Astrocyte (in vitro differentiated cells and primary cell): Measurements from ENCODE around the gene MDFI. TPM values are rescaled to one million over a fixed set of nuclear protein-coding genes. Genes with fewer than 3 reads are reported as not detected.

ENCODE experiments used
- DNase-seq: peaks from one replicate; pipeline ENCODE4 v3.0.0-alpha.2; 2010; ENCODE audit warnings: low read depth
- FAIRE-seq: peaks from 2 replicates; lab custom pipeline; 2011; peaks lifted over from hg19 to GRCh38; lab: Jason Lieb, UNC
- H2AFZ ChIP-seq: 2 replicates; pipeline ENCODE4 v1.6.0; 2012; ENCODE audit warnings: low read depth, low read length, inconsistent platforms
- H3K27ac ChIP-seq: 2 replicates; pipeline ENCODE4 v1.5.1; 2011; ENCODE audit warnings: low read depth, low read length, inconsistent platforms
- H3K27me3 ChIP-seq: 2 replicates; pipeline ENCODE4 v1.6.0; 2011; ENCODE audit warnings: low read length, inconsistent platforms; ENCODE audit not compliant: insufficient read depth
- H3K36me3 ChIP-seq: 2 replicates; pipeline ENCODE4 v1.5.1; 2011; ENCODE audit warnings: low read length, inconsistent platforms; ENCODE audit not compliant: insufficient read depth
- H3K4me1 ChIP-seq: 2 replicates; pipeline ENCODE4 v1.5.1; 2011; ENCODE audit warnings: low read length, inconsistent platforms; ENCODE audit not compliant: insufficient read depth
- H3K4me2 ChIP-seq: 2 replicates; pipeline ENCODE4 v1.6.0; 2012; ENCODE audit warnings: low read length, inconsistent platforms
- H3K4me3 ChIP-seq: 2 replicates; pipeline ENCODE4 v1.5.1; 2011; ENCODE audit warnings: low read depth, mild to moderate bottlenecking, low read length, inconsistent platforms; ENCODE audit not compliant: insufficient read depth
- H3K79me2 ChIP-seq: 2 replicates; pipeline ENCODE4 v1.6.0; 2012; ENCODE audit warnings: mild to moderate bottlenecking, low read length, inconsistent platforms; ENCODE audit not compliant: insufficient read depth
- H3K9ac ChIP-seq: 2 replicates; pipeline ENCODE4 v1.6.0; 2012; ENCODE audit warnings: mild to moderate bottlenecking, low read length, inconsistent platforms
- H3K9me3 ChIP-seq: 2 replicates; pipeline ENCODE4 v1.5.1; 2012; ENCODE audit warnings: low read depth, mild to moderate bottlenecking, low read length, inconsistent platforms; ENCODE audit not compliant: insufficient read depth
- H4K20me1 ChIP-seq: 2 replicates; pipeline ENCODE4 v1.6.0; 2012; ENCODE audit warnings: low read length, inconsistent platforms; ENCODE audit not compliant: insufficient read depth
- H3K27ac Mint-ChIP-seq: one replicate; pipeline ENCODE4 v1.8.0; 2021; ENCODE audit warnings: mild to moderate bottlenecking, mixed read lengths; ENCODE audit not compliant: unreplicated experiment
- H3K27me3 Mint-ChIP-seq: one replicate; pipeline ENCODE4 v1.8.0; 2021; ENCODE audit warnings: low read depth, mixed read lengths; ENCODE audit not compliant: unreplicated experiment
- H3K36me3 Mint-ChIP-seq: one replicate; pipeline ENCODE4 v1.8.0; 2021; ENCODE audit warnings: low read depth, mixed read lengths; ENCODE audit not compliant: unreplicated experiment
- H3K4me1 Mint-ChIP-seq: one replicate; pipeline ENCODE4 v1.8.0; 2021; ENCODE audit warnings: low read depth, mixed read lengths; ENCODE audit not compliant: unreplicated experiment
- H3K4me3 Mint-ChIP-seq: one replicate; pipeline ENCODE4 v1.8.0; 2021; ENCODE audit warnings: mild to moderate bottlenecking, moderate library complexity, mixed read lengths; ENCODE audit not compliant: unreplicated experiment
- H3K9me3 Mint-ChIP-seq: one replicate; pipeline ENCODE4 v1.8.0; 2021; ENCODE audit warnings: mild to moderate bottlenecking, mixed read lengths; ENCODE audit not compliant: unreplicated experiment
- EZH2 ChIP-seq: IDR thresholded peaks from 2 replicates; pipeline ENCODE4 v1.6.1; 2012; ENCODE audit warnings: mild to moderate bottlenecking, low read length, inconsistent platforms; ENCODE audit not compliant: insufficient read depth
- total RNA-seq: library from RNA; stranded (reverse); gene quantifications from 2 replicates; pipeline ENCODE4 v1.2.1, GENCODE V29; 2021
- TF ChIP-seq, protein P1 (sequence below): IDR thresholded peaks from 2 replicates; pipeline ENCODE4 v1.5.1; 2011; ENCODE audit warnings: low read depth, mild to moderate bottlenecking, inconsistent platforms, low read length, moderate library complexity; ENCODE audit not compliant: insufficient read depth

Gene MDFI
- total RNA-seq, 1 donor from 2014 or later = 144 TPM

DNA sequence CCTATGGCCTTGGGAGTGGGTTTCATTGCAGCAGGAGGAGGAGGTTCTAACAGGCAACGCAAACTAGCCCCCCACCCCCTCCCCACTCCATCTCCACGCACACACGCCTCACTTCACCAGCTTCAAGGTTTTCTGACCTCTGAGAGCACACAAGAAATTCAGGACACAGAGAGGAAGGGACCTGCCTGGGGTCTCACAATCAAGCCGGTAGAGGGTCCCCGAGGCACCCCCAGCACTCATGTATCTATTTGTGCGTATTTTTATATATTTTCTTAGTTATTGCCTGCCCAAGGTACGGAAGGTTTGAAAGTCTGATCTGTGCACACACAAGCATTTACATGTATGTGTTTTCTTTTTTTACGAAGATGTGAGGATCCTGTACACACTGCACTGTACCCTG lies 16.9 kb downstream of the MDFI start:
- H3K27ac ChIP-seq = no peak overlapping the region
- H3K79me2 ChIP-seq = no peaks in the 10 kb centered on the region
- peaks cover 8% of the 10 kb centered on the region for H3K36me3 Mint-ChIP-seq
- no peak overlapping the region for H3K9ac ChIP-seq
- DNase-seq (no peak), FAIRE-seq (no peak)
- peaks cover 20% of the 10 kb centered on the region for H3K4me1 Mint-ChIP-seq
- H3K4me3 ChIP-seq = no peak overlapping the region
- peaks cover 15% of the 10 kb centered on the region for H4K20me1 ChIP-seq
- peak overlapping the region; percentile 72 for H3K27ac Mint-ChIP-seq
- peaks cover 10% of the 10 kb centered on the region for H3K36me3 ChIP-seq
- H3K9me3 Mint-ChIP-seq = no peaks in the 10 kb centered on the region
- H3K4me2 ChIP-seq = no peak overlapping the region
- H3K27me3 ChIP-seq = peaks cover 6% of the 10 kb centered on the region
- H3K4me3 Mint-ChIP-seq = no peak overlapping the region
- TF ChIP-seq, protein P1, sequence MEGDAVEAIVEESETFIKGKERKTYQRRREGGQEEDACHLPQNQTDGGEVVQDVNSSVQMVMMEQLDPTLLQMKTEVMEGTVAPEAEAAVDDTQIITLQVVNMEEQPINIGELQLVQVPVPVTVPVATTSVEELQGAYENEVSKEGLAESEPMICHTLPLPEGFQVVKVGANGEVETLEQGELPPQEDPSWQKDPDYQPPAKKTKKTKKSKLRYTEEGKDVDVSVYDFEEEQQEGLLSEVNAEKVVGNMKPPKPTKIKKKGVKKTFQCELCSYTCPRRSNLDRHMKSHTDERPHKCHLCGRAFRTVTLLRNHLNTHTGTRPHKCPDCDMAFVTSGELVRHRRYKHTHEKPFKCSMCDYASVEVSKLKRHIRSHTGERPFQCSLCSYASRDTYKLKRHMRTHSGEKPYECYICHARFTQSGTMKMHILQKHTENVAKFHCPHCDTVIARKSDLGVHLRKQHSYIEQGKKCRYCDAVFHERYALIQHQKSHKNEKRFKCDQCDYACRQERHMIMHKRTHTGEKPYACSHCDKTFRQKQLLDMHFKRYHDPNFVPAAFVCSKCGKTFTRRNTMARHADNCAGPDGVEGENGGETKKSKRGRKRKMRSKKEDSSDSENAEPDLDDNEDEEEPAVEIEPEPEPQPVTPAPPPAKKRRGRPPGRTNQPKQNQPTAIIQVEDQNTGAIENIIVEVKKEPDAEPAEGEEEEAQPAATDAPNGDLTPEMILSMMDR = no peak
- TF ChIP-seq EZH2 = no peak
- H3K9me3 ChIP-seq = no peaks in the 10 kb centered on the region
- H2AFZ ChIP-seq = no peak overlapping the region
- H3K4me1 ChIP-seq = peaks cover 12% of the 10 kb centered on the region
- peaks cover 8% of the 10 kb centered on the region for H3K27me3 Mint-ChIP-seq

GRCh38 chr6:41655646-41656001 lies 17.4 kb downstream of the MDFI start:
- peaks cover 8% of the 10 kb centered on the region for H3K36me3 Mint-ChIP-seq
- no peak overlapping the region for H3K27ac ChIP-seq
- no peak overlapping the region for H3K9ac ChIP-seq
- H3K36me3 ChIP-seq = peaks cover 10% of the 10 kb centered on the region
- TF ChIP-seq EZH2 = no peak
- TF ChIP-seq, protein P1 = no peak
- H3K27ac Mint-ChIP-seq = peak overlapping the region; percentile 37
- H3K79me2 ChIP-seq = no peaks in the 10 kb centered on the region
- FAIRE-seq (no peak), DNase-seq (no peak)
- peaks cover 7% of the 10 kb centered on the region for H3K27me3 ChIP-seq
- no peak overlapping the region for H3K4me3 Mint-ChIP-seq
- H3K9me3 ChIP-seq = no peaks in the 10 kb centered on the region
- H4K20me1 ChIP-seq = peaks cover 15% of the 10 kb centered on the region
- H3K4me3 ChIP-seq = no peak overlapping the region
- H3K27me3 Mint-ChIP-seq = peaks cover 12% of the 10 kb centered on the region
- no peaks in the 10 kb centered on the region for H3K9me3 Mint-ChIP-seq
- H2AFZ ChIP-seq = no peak overlapping the region
- H3K4me2 ChIP-seq = peak overlapping the region; percentile 59
- H3K4me1 ChIP-seq = peaks cover 12% of the 10 kb centered on the region
- H3K4me1 Mint-ChIP-seq = peaks cover 20% of the 10 kb centered on the region

- Histone ChIP-seq H3K9ac (no peak overlapping the region), H2AFZ (peak overlapping the region; percentile 26), H3K4me2 (peak overlapping the region; percentile 59), H3K4me1 (peaks cover 12% of the 10 kb centered on the region), H3K36me3 (peaks cover 8% of the 10 kb centered on the region), H3K4me3 (no peak overlapping the region), H4K20me1 (peaks cover 12% of the 10 kb centered on the region), H3K9me3 (no peaks in the 10 kb centered on the region), H3K27ac (no peak overlapping the region), H3K27me3 (peaks cover 7% of the 10 kb centered on the region), H3K79me2 (no peaks in the 10 kb centered on the region)
- Mint-ChIP-seq H3K27me3 (peaks cover 14% of the 10 kb centered on the region), H3K36me3 (peaks cover 8% of the 10 kb centered on the region), H3K9me3 (no peaks in the 10 kb centered on the region), H3K27ac (peak overlapping the region; percentile 37), H3K4me3 (no peak overlapping the region), H3K4me1 (peaks cover 20% of the 10 kb centered on the region)
- FAIRE-seq (no peak), DNase-seq (peak; percentile 57)
- TF ChIP-seq, protein P1 = no peak
- no peak for TF ChIP-seq EZH2
Measured at GRCh38 chr6:41656002-41656691, 17.9 kb downstream of the MDFI start.
